COR-L47 (cell line): ENCODE data around the gene SPOCK2.

ENCODE experiments used
- DNase-seq: peaks from one replicate; lab custom pipeline; 2025; lab: John Stamatoyannopoulos, UW

Gene SPOCK2

GRCh38 chr10:72029414-72029813, 58.9 kb downstream of the SPOCK2 start:
- DNase-seq: no peak

GRCh38 chr10:72027498-72027897, 60.9 kb downstream of the SPOCK2 start:
- DNase-seq: no peak

- DNase-seq: no peak
Observed at GRCh38 chr10:72026278-72027111, 61.9 kb downstream of the SPOCK2 start.

- DNase-seq: no peak
Observed at GRCh38 chr10:72025832-72026231, 62.5 kb downstream of the SPOCK2 start.

- no peak for DNase-seq
Observed at GRCh38 chr10:72025400-72025799, 63.0 kb downstream of the SPOCK2 start.

- no peak for DNase-seq
Observed at GRCh38 chr10:72024596-72024995, 63.8 kb downstream of the SPOCK2 start.

- no peak for DNase-seq
Observed at GRCh38 chr10:72022228-72022627, 66.1 kb downstream of the SPOCK2 start.

GRCh38 chr10:72020914-72021809, 67.2 kb downstream of the SPOCK2 start:
- DNase-seq: no peak

- DNase-seq: no peak
Observed at GRCh38 chr10:72019085-72019876, 69.1 kb downstream of the SPOCK2 start.

- DNase-seq: no peak
Observed at GRCh38 chr10:72016608-72017300, 71.6 kb downstream of the SPOCK2 start.

- DNase-seq: no peak
Observed at GRCh38 chr10:72015841-72016240, 72.5 kb downstream of the SPOCK2 start.

GRCh38 chr10:72014785-72015480, 73.4 kb downstream of the SPOCK2 start:
- no peak for DNase-seq

GRCh38 chr10:72014197-72014596, 74.2 kb downstream of the SPOCK2 start:
- DNase-seq: no peak

GRCh38 chr10:72013202-72013945, 75.0 kb downstream of the SPOCK2 start:
- no peak for DNase-seq

GRCh38 chr10:72012796-72013195, 75.6 kb downstream of the SPOCK2 start:
- no peak for DNase-seq

- DNase-seq: no peak
Observed at GRCh38 chr10:72011976-72012512, 76.3 kb downstream of the SPOCK2 start.

- no peak for DNase-seq
Observed at GRCh38 chr10:72011468-72011867, 76.9 kb downstream of the SPOCK2 start.

GRCh38 chr10:72011016-72011415, 77.3 kb downstream of the SPOCK2 start:
- no peak for DNase-seq

- DNase-seq: no peak
Observed at GRCh38 chr10:72010234-72010973, 77.9 kb downstream of the SPOCK2 start.
